GM23248 (cell line): ENCODE results near the gene GLS.

Experiments
- EZH2 ChIP-seq: fragments of 200-600 bp; sonication (generic); IDR thresholded peaks from 2 replicates; pipeline ENCODE4 v1.6.1; 2018; ENCODE audit warnings: antibody characterized with exemption, mild to moderate bottlenecking; ENCODE audit not compliant: insufficient read depth, poor library complexity, severe bottlenecking
- EZH2phosphoT487 ChIP-seq: fragments of 200-600 bp; sonication (generic); IDR thresholded peaks from 2 replicates; pipeline ENCODE4 v1.6.1; 2018; ENCODE audit warnings: antibody characterized with exemption, moderate library complexity, mild to moderate bottlenecking, low read depth; ENCODE audit not compliant: insufficient read depth

GRCh38 chr2:190893157-190893556 lies 12.5 kb downstream of the GLS start:
- TF ChIP-seq EZH2 (no peak), EZH2phosphoT487 (no peak)
